ENCODE measurements around the gene EEF1AKMT1.
"Not testable (repeated sequence)": the region's sequence is repeated elsewhere in the genome, so short reads cannot be mapped to it uniquely, and the experiment has no call there.

The EEF1AKMT1 gene

GRCh38 chr13:20776751-20777150 is 3.0 kb upstream of the EEF1AKMT1 start:
- no peak for DNase-seq

GRCh38 chr13:20775961-20776360 is 2.2 kb upstream of the EEF1AKMT1 start:
- DNase-seq, result no peak

- DNase-seq, result no peak
Measured at GRCh38 chr13:20774746-20775145, 985 bp upstream of the EEF1AKMT1 start.

GRCh38 chr13:20772401-20773131 is 1.2 kb downstream of the EEF1AKMT1 start:
- DNase-seq, result no peak

- DNase-seq, result no peak
Measured at GRCh38 chr13:20769834-20770233, 3.9 kb downstream of the EEF1AKMT1 start.

- no peak for DNase-seq
Measured at GRCh38 chr13:20769091-20769490, 4.7 kb downstream of the EEF1AKMT1 start.

GRCh38 chr13:20767309-20767943 is 6.3 kb downstream of the EEF1AKMT1 start:
- no peak for DNase-seq

GRCh38 chr13:20760872-20761271 is 12.9 kb downstream of the EEF1AKMT1 start:
- no peak for DNase-seq

GRCh38 chr13:20754009-20754408 is 19.8 kb downstream of the EEF1AKMT1 start:
- no peak for DNase-seq

GRCh38 chr13:20749377-20749776 is 24.4 kb downstream of the EEF1AKMT1 start:
- no peak for DNase-seq

GRCh38 chr13:20743830-20744404 is 29.8 kb downstream of the EEF1AKMT1 start:
- DNase-seq, result not testable (repeated sequence)

- DNase-seq, result no peak
Measured at GRCh38 chr13:20740021-20740420, 33.7 kb downstream of the EEF1AKMT1 start.

- no peak for DNase-seq
Measured at GRCh38 chr13:20738616-20739015, 35.1 kb downstream of the EEF1AKMT1 start.

- no peak for DNase-seq
Measured at GRCh38 chr13:20729633-20730585, 43.9 kb downstream of the EEF1AKMT1 start.

GRCh38 chr13:20728579-20729311 is 45.0 kb downstream of the EEF1AKMT1 start:
- no peak for DNase-seq

- DNase-seq, result no peak
Measured at GRCh38 chr13:20727856-20728255, 45.9 kb downstream of the EEF1AKMT1 start.

- DNase-seq, result no peak
Measured at GRCh38 chr13:20721454-20722357, 52.1 kb downstream of the EEF1AKMT1 start.

GRCh38 chr13:20721058-20721453 is 52.7 kb downstream of the EEF1AKMT1 start:
- DNase-seq, result no peak

GRCh38 chr13:20720499-20720898 is 53.3 kb downstream of the EEF1AKMT1 start:
- DNase-seq, result no peak

GRCh38 chr13:20719783-20720182 is 54.0 kb downstream of the EEF1AKMT1 start:
- DNase-seq, result no peak

GRCh38 chr13:20718958-20719566 is 54.7 kb downstream of the EEF1AKMT1 start:
- no peak for DNase-seq

Measured in NCI-H2081 (cell line).